Mucosa of rectum (tissue), 2 donors: ENCODE results near the gene PAK6.

Experiments
- H3K27ac ChIP-seq, 2 donors: one replicate each; pipeline ENCODE4 v1.7.0; 2013; ENCODE audit warnings: inconsistent platforms in 2 of 2, low read depth in 2 of 2, low read length in 2 of 2
- H3K27me3 ChIP-seq, 2 donors: one replicate each; pipeline ENCODE4 v1.7.0; 2013; ENCODE audit warnings: low read length in 2 of 2; ENCODE audit not compliant: control insufficient read depth in 2 of 2, insufficient read depth in 2 of 2
- H3K36me3 ChIP-seq, 2 donors: one replicate each; pipeline ENCODE4 v1.7.0; 2013; ENCODE audit warnings: low read length in 2 of 2; ENCODE audit not compliant: control insufficient read depth in 2 of 2, insufficient read depth in 2 of 2
- H3K4me1 ChIP-seq, 2 donors: one replicate each; pipeline ENCODE4 v1.7.0; 2013; ENCODE audit warnings: low read length in 2 of 2, mild to moderate bottlenecking in 1 of 2; ENCODE audit not compliant: control insufficient read depth in 2 of 2, insufficient read depth in 2 of 2
- H3K4me3 ChIP-seq, 2 donors: one replicate each; pipeline ENCODE4 v1.7.0; 2013; ENCODE audit warnings: low read length in 2 of 2
- H3K9ac ChIP-seq, 2 donors: one replicate each; pipeline ENCODE4 v1.7.0; 2013; ENCODE audit warnings: low read length in 2 of 2, low read depth in 1 of 2, mild to moderate bottlenecking in 1 of 2
- H3K9me3 ChIP-seq, 2 donors: one replicate each; pipeline ENCODE4 v1.7.0; 2013; ENCODE audit warnings: low read length in 2 of 2; ENCODE audit not compliant: control insufficient read depth in 2 of 2
- donor health status: healthy.
- donor health status: Normal muscosa, but diverticular disease.

Gene PAK6

GRCh38 chr15:40298216-40298935 is 59.5 kb downstream of the PAK6 start:
- Histone ChIP-seq H3K27ac (no peak overlapping the region), H3K4me3 (no peak overlapping the region), H3K9me3 (no peaks in the 10 kb centered on the region), H3K27me3 (peaks cover 0 to 2% of the 10 kb centered on the region in 2 donors), H3K9ac (no peak overlapping the region), H3K4me1 (no peaks in the 10 kb centered on the region), H3K36me3 (peaks cover 0 to 15% of the 10 kb centered on the region in 2 donors)

- peaks cover 0 to 17% of the 10 kb centered on the region in 2 donors for H3K36me3 ChIP-seq
- peaks cover 0 to 2% of the 10 kb centered on the region in 2 donors for H3K27me3 ChIP-seq
- no peak overlapping the region for H3K4me3 ChIP-seq
- H3K9ac ChIP-seq, result no peak overlapping the region
- no peaks in the 10 kb centered on the region for H3K9me3 ChIP-seq
- no peak overlapping the region for H3K27ac ChIP-seq
- no peaks in the 10 kb centered on the region for H3K4me1 ChIP-seq
Measured at GRCh38 chr15:40300367-40300766, 61.5 kb downstream of the PAK6 start.

DNA sequence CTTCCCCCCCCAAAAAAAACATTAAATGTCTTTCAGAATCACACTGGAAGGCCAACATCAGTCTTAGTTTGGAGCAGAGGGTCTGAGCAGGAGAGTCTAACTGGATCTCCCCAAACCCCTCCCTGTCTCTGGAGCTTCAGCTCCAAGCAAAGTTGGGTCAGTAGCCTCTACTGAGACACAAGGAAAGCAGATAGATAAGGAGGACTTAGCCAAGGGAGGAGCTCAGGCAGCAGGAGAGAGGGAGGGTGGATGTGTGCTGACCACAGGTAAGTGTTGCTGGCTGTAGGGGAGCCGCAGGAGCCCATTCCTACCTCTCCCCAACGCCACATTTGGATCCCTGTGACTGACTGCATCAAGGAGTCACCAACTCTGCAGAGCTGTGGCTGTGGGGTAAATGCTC is 61.9 kb downstream of the PAK6 start:
- no peak overlapping the region for H3K4me3 ChIP-seq
- H3K36me3 ChIP-seq, result peaks cover 0 to 14% of the 10 kb centered on the region in 2 donors

GRCh38 chr15:40301467-40302179 is 62.8 kb downstream of the PAK6 start:
- Histone ChIP-seq H3K27ac (no peak overlapping the region), H3K9me3 (no peaks in the 10 kb centered on the region), H3K4me3 (no peak overlapping the region), H3K9ac (no peak overlapping the region), H3K4me1 (no peaks in the 10 kb centered on the region), H3K27me3 (no peaks in the 10 kb centered on the region), H3K36me3 (peaks cover 0 to 14% of the 10 kb centered on the region in 2 donors)

More for the DNA sequence above, 61.9 kb downstream of the PAK6 start:
- Histone ChIP-seq H3K27ac (no peak overlapping the region), H3K4me1 (no peaks in the 10 kb centered on the region), H3K27me3 (peaks cover 0 to 2% of the 10 kb centered on the region in 2 donors), H3K9me3 (no peaks in the 10 kb centered on the region), H3K9ac (no peak overlapping the region)

GRCh38 chr15:40302288-40302886 is 63.5 kb downstream of the PAK6 start:
- peaks cover 0 to 6% of the 10 kb centered on the region in 2 donors for H3K4me1 ChIP-seq
- H3K36me3 ChIP-seq, result peaks cover 0 to 14% of the 10 kb centered on the region in 2 donors
- H3K27ac ChIP-seq, result no peak overlapping the region
- H3K27me3 ChIP-seq, result no peaks in the 10 kb centered on the region
- H3K9ac ChIP-seq, result no peak overlapping the region
- H3K4me3 ChIP-seq, result no peak overlapping the region
- no peaks in the 10 kb centered on the region for H3K9me3 ChIP-seq

DNA sequence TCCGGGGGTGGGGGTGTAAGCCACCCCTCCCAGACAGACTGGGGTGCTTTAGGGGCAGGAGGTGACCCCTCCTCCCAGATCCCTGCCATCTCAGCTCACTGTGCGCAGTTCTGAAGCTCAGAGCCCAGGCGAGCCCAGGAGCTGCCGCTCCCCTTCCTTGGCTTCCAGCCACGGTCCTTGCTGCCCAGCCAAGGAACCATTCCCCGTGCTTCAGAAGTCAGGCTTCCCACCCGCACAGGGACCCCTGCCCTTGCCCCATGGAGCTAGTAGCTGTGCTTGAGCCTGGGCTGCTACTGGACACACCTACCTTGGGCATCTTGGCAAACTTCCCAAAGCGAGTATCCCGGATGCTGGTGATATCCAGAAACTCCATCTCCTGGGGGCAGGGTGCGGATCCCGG is 64.1 kb downstream of the PAK6 start:
- no peaks in the 10 kb centered on the region for H3K9me3 ChIP-seq

GRCh38 chr15:40303576-40303975 is 64.7 kb downstream of the PAK6 start:
- H3K4me3 ChIP-seq, result no peak overlapping the region
- H3K27me3 ChIP-seq, result no peaks in the 10 kb centered on the region
- H3K36me3 ChIP-seq, result peaks cover 0 to 8% of the 10 kb centered on the region in 2 donors
- H3K27ac ChIP-seq, result no peak overlapping the region
- peaks cover under 1 to 11% of the 10 kb centered on the region in 2 donors for H3K4me1 ChIP-seq
- no peaks in the 10 kb centered on the region for H3K9me3 ChIP-seq
- H3K9ac ChIP-seq, result no peak overlapping the region

More for the DNA sequence above, 64.1 kb downstream of the PAK6 start:
- H3K4me1 ChIP-seq, result peaks cover 0 to 9% of the 10 kb centered on the region in 2 donors
- peaks cover 0 to 13% of the 10 kb centered on the region in 2 donors for H3K36me3 ChIP-seq
- no peak overlapping the region for H3K4me3 ChIP-seq
- no peaks in the 10 kb centered on the region for H3K27me3 ChIP-seq
- H3K27ac ChIP-seq, result no peak overlapping the region
- H3K9ac ChIP-seq, result no peak overlapping the region

- Histone ChIP-seq H3K9ac (no peak overlapping the region), H3K27me3 (no peaks in the 10 kb centered on the region), H3K27ac (no peak overlapping the region), H3K4me1 (peaks cover 5 to 16% of the 10 kb centered on the region in 2 donors), H3K9me3 (no peaks in the 10 kb centered on the region), H3K36me3 (peaks cover 0 to 7% of the 10 kb centered on the region in 2 donors), H3K4me3 (no peak overlapping the region)
Measured at GRCh38 chr15:40305281-40305680, 66.4 kb downstream of the PAK6 start.

DNA sequence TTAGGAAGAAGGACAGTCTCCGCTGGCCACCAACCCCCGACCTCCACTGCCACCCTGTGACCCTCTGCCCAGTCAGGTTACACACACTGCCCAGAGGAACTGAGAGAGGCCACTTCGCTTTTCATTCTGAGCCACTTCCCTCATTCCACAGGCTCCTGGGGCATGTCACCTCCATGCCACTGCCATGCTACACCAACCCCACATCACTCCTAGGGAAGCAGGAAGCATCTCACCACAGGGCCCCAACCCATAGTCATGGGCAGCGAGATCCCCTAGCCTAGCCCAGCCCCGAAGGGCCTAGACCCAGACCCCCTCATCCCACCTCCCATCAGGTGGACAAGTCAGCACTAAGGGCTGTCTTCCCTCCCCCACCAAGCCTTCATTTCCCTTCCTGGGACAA is 67.5 kb downstream of the PAK6 start:
- no peaks in the 10 kb centered on the region for H3K9me3 ChIP-seq

DNA sequence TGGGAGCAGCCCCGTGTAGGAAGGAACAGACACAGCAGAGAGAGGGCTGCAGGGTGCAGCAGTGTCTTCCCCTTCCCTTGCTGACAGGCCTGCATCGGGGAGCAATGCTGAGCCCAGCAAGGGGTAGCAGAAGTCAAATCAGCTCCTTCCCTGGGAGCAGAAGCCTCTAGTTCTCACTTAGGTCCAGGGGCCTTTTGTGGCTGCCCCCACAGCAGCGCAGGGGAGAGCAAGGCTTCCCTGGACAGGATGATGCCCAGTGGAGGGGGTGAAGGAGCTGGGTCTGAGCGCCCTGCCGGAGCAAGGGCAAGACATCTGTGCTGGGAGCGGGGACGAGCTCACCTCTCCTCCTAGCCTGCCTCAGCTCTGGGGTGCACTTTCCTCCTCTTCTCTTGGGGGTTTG is 68.0 kb downstream of the PAK6 start:
- Histone ChIP-seq H3K9me3 (no peaks in the 10 kb centered on the region), H3K27ac (peak overlapping the region in 1 of 2 donors; percentile 67), H3K9ac (peak overlapping the region in 1 of 2 donors; percentile 63), H3K27me3 (no peaks in the 10 kb centered on the region), H3K36me3 (peaks cover 0 to 3% of the 10 kb centered on the region in 2 donors), H3K4me3 (peak overlapping the region; percentile 53 to 73), H3K4me1 (peaks cover 5 to 16% of the 10 kb centered on the region in 2 donors)

More for the DNA sequence above, 67.5 kb downstream of the PAK6 start:
- Histone ChIP-seq H3K27me3 (no peaks in the 10 kb centered on the region), H3K9ac (no peak overlapping the region), H3K4me3 (peak overlapping the region in 1 of 2 donors; percentile 73), H3K36me3 (peaks cover 0 to 3% of the 10 kb centered on the region in 2 donors), H3K27ac (peak overlapping the region in 1 of 2 donors; percentile 67), H3K4me1 (peaks cover 5 to 16% of the 10 kb centered on the region in 2 donors)
